Measurements from ENCODE around the gene ADAMTS8. TPM values are rescaled to one million over a fixed set of nuclear protein-coding genes. Genes with fewer than 3 reads are reported as not detected.
"Not testable (repeated sequence)": the region's sequence is repeated elsewhere in the genome, so short reads cannot be mapped to it uniquely, and the experiment has no call there.

Gene ADAMTS8
- polyA plus RNA-seq, 3 donors, result 2.7 to 2.8 (median 2.7) TPM

DNA sequence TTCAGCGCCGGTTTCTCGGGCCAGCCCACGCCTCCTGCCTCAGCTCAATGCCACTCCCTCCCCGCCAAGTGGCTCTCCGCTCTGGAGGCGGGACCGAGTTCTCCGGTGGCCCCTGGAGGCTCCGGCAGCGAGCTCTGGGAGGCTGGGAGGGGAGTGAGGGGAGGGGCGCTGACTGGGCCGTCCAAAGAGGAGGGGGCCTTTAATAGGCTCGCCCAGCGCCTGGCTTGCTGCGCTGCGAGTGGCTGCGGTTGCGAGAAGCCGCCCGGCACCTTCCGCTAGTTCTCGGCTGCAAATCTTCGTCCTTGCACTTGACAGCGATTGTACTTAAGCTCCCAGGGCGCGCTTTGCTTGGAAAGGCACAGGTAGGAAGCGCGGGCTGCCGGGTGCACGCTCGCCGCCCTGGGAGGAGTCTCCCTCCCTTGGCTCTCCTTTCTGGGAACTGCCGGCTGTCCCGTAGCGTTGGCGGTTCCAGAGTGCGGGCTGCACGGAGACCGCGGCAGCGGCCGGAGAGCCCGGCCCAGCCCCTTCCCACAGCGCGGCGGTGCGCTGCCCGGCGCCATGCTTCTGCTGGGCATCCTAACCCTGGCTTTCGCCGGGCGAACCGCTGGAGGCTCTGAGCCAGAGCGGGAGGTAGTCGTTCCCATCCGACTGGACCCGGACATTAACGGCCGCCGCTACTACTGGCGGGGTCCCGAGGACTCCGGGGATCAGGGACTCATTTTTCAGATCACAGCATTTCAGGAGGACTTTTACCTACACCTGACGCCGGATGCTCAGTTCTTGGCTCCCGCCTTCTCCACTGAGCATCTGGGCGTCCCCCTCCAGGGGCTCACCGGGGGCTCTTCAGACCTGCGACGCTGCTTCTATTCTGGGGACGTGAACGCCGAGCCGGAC lies 20.3 kb upstream of the ADAMTS8 start, which contains the start of gene ADAMTS15:
ADAMTS15 (plus strand) TSS at position 230 of the 894 bp plus-strand sequence; CDS start at position 559, 329 bp downstream.
- peak in 9 of 11 donors; percentile 80 to 96 (median 92) for DNase-seq (ENCODE audit: extremely low read depth in 1 of 11, low read depth in 9 of 11, low spot score in 4 of 11)

DNA sequence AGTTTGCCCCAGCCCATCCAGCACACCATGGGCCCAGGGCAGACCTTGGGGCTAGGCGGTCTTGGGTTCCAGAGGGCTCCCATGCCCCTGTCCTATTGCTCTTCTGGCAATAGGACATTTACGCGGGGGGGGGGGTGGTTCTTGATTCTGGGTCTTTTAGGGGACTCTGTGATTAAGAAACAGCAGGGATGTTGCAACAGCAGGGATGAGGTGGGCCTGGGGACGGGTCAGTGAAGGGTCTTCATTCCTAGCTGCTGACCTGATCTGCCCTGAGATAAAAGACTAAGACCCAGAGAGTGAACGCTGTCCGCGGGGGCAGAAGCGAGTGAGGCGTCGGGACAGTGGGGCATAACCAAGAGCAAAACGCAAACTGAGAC lies 19.6 kb upstream of the ADAMTS8 start:
- DNase-seq (ENCODE audit: extremely low read depth in 1 of 11, low read depth in 9 of 11, low spot score in 4 of 11), result no peak

DNA sequence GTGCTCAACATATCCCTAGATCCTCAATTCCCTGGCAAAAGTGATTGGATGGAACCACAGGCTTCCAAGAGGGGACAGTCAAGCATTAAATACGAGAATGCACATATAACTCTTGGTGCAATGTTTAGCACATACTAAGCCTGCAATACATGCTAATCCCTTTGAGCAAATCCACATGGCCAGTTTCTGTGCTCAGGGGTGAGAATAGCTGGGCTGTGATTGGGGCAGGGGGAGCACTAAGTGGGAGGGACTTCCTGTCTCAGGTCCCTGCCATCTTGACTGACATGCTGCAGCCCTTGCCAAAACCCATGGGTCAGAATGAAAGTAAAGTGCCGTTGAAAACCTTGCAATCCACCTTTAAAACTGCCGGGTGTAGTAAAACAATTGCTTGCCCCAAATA lies 17.4 kb upstream of the ADAMTS8 start:
- no peak for DNase-seq (ENCODE audit: extremely low read depth in 1 of 11, low read depth in 9 of 11, low spot score in 4 of 11)

DNA sequence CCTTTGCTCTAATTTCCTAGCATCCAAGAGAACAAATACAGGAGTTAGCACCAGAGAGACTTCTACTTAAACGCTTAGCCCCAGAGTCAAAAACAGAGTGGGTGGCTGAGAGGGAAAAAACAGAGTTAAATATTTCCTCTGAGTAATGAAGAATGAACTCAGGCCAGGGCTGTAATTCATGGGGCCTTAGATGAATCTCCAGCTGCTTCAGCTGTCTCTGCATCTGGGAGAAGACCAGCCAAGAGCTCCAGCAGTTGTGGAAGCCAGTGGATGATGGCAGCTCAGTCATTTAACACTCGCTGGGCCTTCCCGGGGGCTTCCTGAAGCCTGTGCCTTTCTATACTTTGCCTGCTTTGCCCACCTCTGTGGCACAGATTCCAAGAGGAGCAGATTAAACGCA lies 14.3 kb upstream of the ADAMTS8 start:
- DNase-seq (ENCODE audit: extremely low read depth in 1 of 11, low read depth in 9 of 11, low spot score in 4 of 11), result no peak

DNA sequence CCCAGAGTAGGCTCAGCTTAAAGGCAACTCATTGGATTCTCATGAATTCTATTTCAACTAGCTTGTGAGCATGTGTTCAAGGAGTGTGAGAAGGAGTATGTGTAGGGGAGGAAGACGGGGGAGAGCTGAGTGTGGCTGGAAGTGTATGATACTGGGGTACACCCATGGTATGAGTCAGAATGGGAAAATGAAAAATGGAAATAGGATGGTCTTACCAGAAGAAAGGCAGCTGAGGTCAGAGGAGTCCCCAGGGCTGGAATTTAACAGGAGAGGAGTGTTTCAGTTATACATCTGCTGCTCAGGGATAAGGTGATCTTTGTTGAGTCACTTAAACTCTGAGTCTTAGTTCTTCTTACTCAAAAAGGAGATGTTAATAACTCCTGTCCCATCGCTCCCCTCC lies 13.3 kb upstream of the ADAMTS8 start:
- DNase-seq (ENCODE audit: extremely low read depth in 1 of 11, low read depth in 9 of 11, low spot score in 4 of 11), result no peak

DNA sequence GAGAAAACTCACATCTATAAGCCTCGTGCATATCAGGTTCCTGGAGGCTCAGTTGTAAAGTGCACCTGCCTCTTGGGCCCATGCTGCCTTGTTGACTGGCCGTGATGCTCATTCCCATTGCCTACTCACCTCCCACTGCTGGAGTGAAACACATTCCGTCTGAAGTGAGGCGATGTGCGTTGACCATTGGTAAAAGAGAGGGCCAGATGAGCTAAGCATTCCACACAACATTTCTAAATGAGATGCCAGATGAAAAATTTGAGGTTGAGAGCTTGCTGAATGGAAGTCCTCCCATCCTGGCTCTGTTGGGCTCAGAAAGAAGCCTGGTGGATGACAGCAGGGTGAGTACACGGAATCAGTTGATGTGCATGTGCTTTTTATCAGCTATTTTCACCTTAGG lies 11.5 kb upstream of the ADAMTS8 start:
- DNase-seq (ENCODE audit: extremely low read depth in 1 of 11, low read depth in 9 of 11, low spot score in 4 of 11), result no peak

DNA sequence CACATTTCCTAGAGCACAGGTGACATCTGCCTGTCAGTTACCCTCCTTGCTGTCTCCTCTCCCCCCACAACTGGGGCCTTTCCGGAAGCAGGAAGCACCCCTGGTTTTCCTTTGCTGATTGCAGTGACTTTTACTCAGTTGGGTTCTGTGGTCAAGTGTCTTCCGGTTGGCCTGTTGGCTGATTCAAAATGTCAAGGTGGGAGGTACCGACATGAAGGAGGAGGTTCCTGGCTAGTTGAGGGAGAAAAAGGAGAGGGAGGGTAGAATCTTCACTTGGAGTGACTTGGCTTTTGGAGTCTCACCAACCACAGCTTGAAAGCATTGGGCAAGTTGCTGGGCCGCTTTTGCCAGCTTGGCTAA lies 10.7 kb upstream of the ADAMTS8 start:
- DNase-seq (ENCODE audit: extremely low read depth in 1 of 11, low read depth in 9 of 11, low spot score in 4 of 11), result no peak

DNA sequence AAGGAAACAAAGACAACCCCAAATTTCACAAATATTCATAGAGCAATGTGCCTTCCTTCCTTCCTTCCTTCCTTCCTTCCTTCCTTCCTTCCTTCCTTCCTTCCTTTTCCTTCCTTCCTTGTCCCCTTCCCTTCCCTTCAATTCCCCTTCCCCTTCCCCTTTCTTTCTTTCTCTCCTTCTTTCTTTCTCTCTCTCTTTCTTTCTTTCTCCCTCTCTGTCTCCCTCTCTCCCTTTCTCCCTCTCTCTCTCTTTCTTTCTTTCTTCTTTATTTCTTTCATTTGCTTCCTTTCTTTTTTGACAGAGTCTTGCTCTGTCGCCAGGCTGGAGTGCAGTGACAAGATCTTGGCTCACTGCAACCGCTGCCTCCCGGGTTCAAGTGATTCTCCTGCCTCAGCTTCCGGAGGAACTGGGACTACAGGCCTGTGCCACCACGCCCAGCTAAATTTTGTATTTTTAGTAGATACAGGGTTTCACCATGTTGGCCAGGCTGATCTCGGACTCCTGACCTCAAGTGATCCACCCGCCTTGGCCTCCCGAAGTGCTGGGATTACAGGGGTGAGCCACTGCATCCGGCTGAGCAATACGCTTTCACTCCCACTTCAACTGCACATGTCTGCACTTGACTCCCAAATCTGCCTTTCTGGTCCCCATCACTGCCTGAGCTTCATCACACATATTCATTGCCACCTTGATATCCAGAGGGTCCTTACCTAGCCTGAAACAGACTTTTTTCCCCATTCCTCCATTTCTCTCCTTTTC lies 10.2 kb upstream of the ADAMTS8 start:
- DNase-seq (ENCODE audit: extremely low read depth in 1 of 11, low read depth in 9 of 11, low spot score in 4 of 11), result not testable (repeated sequence)

DNA sequence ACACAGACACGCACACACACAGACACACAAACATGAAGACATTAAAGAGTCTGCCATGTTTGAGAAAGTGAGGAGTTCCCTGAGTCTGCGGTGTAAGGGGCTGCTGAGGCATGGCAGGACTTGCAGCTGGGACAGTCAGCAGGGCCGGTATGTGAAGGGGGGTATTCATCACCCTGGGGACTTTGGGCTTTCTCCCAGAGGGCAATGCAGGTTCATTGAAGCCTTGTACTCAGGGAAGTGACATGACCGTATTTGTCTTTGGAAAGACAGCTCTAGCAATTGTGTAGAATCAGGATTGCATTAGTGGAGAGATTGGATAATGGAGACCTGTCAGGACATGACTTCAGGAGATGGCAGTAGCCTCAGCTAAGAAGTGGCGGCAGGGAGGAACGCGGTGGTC lies 9.4 kb upstream of the ADAMTS8 start:
- no peak for DNase-seq (ENCODE audit: extremely low read depth in 1 of 11, low read depth in 9 of 11, low spot score in 4 of 11)

DNA sequence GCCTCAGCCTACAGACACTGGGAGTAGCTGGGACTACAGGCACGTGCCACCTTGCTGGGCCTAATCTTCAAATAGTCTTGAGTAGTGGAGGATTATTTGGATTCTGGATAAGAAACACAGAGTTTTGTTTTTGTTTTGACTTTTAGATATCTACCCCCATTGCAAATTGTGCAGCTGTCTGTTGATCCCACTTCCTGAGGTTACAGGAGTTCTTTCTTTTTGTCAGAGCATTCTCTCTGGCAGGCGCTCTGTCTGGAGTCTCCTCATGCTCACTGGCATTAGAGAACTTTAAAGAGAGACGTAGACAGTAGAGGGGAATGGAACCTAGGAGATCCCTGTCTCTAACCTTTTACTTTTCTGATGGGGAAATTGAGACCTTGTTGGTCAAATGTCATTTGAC lies 7.8 kb upstream of the ADAMTS8 start:
- DNase-seq (ENCODE audit: extremely low read depth in 1 of 11, low read depth in 9 of 11, low spot score in 4 of 11), result no peak

DNA sequence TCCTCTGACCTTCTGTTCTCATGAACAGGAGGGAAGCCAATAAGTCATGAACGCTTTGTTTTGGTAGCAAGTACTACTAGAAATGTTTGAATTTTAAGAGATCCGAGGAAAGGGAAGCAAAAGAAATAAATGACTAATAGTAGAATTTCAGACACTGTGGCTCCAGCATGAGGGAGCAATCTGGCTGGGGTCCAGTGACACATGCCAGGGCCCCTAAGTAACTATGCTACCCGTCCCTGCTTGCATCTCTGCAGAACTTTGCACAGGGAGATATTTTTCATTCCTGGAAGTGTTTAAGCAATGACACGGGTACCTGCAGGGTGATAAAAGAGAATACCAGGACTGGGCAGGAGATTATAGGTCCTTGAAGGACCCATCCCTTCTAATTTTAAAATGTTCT lies 7.3 kb upstream of the ADAMTS8 start:
- DNase-seq (ENCODE audit: extremely low read depth in 1 of 11, low read depth in 9 of 11, low spot score in 4 of 11), result no peak

DNA sequence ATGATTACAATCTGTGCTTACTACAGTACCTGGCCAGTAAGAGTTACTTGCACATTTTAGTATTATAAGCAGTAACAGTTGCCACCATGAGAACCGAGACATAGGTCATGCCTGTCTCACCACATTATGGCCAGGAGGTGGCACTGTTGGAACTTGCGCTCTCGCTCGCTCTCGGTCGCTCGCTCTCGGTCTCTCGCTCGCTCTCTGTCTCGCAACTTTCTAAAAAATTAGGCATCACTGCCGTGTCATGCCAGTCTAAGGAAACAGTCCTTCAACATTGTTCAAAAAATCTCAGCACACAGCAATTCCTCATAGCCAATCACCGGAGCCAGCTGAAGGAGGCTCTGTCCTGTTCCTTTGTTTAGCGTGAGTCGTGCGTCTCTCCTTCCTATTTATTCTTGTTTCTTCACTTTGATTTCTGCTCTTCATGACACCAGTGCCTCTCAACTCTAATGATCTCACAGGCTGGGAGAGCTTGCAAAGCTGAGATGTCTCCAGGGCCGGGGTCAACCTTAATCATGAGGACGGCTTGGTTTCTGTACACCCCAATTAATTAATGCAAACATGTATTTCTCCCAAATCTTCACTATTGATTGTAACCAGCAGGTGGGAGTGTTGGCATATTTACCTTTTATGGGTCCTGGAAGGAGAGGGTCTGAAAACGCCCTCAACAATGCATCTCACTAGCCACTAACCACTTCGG lies 6.3 kb upstream of the ADAMTS8 start:
- DNase-seq (ENCODE audit: extremely low read depth in 1 of 11, low read depth in 9 of 11, low spot score in 4 of 11), result peak; percentile 77 to 95 (median 85)

DNA sequence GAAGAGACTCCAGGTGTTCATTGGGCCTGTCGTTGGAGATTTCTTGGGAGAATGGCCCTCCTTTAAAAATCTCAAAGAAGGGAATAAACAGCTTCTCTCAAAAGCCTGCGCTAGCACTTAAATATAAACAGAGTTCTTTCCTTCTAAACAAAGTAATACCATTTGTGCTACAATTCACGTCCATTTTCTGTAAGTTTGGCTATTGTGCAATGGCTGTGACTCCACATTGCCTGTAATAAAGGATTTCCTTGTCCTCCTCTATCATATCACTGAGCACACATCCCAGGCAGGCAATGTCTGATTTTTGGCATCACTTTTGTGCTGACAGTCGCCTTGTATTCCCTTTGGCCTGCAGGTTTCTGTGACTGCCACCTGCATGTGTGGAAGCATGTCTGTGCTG lies 4.9 kb upstream of the ADAMTS8 start:
- no peak for DNase-seq (ENCODE audit: extremely low read depth in 1 of 11, low read depth in 9 of 11, low spot score in 4 of 11)

DNA sequence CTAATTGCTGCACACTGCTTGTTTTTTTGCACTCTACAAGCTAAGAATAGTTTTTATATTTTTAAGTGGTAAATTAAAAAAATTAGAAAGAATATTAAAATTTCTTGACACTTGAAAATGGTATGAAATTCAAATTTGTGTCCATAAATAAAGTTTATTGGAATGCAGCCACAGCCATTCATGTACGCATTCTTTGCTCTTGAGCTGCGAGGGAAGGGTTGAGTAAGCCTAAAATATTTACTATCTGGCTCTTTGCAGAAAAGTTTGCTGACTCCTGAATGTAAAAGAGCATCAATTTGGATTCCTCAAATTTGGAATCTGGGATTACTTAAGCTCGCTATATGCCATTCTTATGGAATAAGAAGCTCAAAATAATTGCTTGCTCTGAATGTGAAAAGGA lies 3.4 kb upstream of the ADAMTS8 start:
- no peak for DNase-seq (ENCODE audit: extremely low read depth in 1 of 11, low read depth in 9 of 11, low spot score in 4 of 11)

DNA sequence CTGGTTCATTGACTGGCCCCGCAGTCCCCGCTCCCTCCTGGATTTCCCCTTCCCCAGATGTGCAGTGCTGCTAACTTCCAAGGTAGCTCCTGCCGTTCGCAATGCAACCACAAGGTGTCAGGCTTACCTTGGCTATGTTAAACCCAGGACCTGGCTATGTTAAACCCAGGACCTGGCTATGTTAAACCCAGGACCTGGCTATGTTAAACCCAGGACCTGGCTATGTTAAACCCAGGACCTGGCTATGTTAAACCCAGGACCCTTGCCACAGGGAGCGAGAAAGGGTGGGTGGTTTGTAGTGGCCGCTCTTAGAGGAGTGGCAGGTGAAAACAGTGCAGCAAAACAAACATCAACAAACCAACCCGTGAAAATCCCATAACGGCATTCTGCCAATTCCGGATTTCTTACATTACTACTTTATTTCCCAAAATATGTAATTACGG lies 2.9 kb upstream of the ADAMTS8 start:
- DNase-seq (ENCODE audit: extremely low read depth in 1 of 11, low read depth in 9 of 11, low spot score in 4 of 11), result peak in 4 of 11 donors; percentile 67 to 81 (median 73)

DNA sequence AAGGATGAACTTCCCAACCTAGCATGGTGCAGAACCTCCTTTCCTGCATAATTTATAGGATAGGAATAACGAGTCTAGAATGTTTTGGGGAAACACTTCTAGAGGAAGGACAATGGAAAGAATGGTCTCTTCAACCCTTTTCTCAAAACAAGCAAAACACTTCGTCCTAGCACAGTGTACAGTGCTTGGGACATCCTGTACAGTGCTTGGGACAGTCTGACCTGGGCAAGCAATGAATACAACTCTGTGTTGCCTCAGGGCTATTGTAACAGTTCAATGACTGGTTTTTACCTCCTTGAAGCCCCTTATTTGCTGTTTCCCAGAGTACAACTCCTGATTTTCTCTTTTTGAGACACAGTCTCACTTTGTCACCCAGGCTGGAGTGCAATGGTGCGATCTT lies 1.6 kb upstream of the ADAMTS8 start:
- DNase-seq (ENCODE audit: extremely low read depth in 1 of 11, low read depth in 9 of 11, low spot score in 4 of 11), result no peak

DNA sequence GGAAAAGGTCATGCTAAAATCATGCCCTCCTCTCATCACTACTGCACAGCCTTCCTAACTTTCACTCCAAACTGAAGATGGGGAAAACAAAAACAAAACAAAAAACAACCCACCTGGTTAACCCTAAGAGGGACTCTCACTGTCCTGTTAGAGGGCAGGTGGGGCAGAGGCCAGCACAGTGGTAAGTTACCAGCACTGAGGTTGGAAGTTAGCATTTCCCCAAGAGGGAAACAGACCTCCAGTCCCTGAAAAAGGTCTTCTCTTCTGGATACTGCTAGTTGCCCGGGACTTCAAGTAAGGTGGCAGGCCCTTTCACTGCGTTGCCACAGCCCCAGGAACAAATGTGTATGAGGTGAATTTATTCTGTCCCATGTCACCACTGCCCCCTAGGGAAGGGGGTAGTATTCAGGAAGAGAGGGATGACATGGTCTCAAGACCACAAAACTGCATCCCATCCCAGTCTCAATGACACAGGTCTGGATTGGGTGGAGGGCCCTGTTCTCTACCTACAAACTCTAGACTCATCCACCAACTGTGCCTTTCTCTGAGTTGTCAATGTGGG lies 792 bp upstream of the ADAMTS8 start:
- no peak for DNase-seq (ENCODE audit: extremely low read depth in 1 of 11, low read depth in 9 of 11, low spot score in 4 of 11)

DNA sequence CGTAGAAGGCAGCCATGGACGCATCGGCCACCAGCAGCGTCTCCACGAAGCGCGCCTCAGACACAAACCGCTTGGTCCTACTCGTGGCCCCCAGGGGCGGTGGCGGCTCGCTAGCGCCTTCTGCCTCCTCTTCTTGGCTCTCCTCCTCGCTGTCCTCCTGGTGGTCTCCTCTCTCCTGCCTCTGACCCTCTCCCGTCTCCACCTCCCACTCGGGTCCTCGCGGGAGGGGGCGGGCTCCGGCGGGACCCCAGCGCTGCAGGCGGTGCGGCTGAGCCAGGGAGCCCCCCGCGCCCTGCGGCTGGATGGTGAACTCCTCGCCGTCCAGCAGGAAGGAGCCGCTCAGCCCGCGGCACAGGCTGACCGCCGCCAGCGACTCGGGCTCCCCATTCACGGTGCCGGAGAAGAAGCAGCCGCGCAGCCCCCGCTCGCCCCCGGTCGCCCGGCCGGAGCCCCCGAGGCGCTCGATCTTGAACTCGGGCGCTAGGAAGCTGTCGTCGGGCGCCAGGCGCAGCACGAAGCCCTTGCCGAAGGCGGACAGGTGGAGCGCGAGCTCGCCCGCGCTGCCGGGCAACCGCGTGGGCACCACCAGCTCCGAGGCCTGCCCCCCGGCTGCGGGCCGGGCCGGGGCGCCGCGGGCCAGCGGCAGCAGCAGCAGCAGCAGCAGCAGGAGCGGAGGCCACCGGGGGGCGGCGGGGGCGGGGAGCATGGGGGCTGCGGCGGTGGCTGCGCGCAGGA lies 661 bp downstream of the ADAMTS8 start:
- DNase-seq (ENCODE audit: extremely low read depth in 1 of 11, low read depth in 9 of 11, low spot score in 4 of 11), result no peak

DNA sequence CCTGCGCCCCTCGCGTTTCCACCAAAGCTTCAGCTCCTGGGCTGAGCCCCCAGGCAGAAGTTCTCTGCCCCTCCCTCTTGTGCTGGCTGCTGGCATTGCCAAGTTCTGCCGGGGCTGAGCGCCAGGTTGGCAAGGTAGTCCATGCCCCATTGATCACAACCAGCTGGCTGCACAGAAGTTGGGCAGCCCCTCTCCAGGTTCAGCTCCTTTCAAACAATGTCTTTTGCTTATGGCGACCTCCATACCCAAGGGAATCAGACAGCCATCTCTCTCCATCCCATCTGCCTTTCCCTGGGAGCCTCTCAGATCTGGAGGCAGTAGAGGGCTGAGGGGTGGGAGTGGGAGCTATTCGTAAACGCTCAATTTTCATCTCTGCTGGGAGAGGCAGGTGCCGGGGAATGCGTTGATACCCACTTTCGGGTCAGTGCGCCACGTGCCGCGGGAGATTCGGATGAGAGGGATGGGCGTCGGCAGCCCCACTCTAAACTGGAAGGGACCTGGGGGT lies 1.5 kb downstream of the ADAMTS8 start:
- no peak for DNase-seq (ENCODE audit: extremely low read depth in 1 of 11, low read depth in 9 of 11, low spot score in 4 of 11)

Data from renal cortex interstitium (tissue), 11 donors.